SW480 (cell line): ENCODE data around the gene AQP6.

ENCODE experiments used
- DNase-seq: peaks from one replicate; pipeline ENCODE4 v3.0.0-alpha.2; 2016; ENCODE audit warnings: low spot score

The AQP6 gene

GRCh38 chr12:49955899-49956662, 16.7 kb upstream of the AQP6 start:
- no peak for DNase-seq

- DNase-seq = no peak
Observed at GRCh38 chr12:49956663-49957569, 15.8 kb upstream of the AQP6 start.

- no peak for DNase-seq
Observed at GRCh38 chr12:49957570-49957967, 15.2 kb upstream of the AQP6 start.

- peak; percentile 85 for DNase-seq
Observed at GRCh38 chr12:49959685-49960473, 12.9 kb upstream of the AQP6 start.

GRCh38 chr12:49960474-49961110, 12.2 kb upstream of the AQP6 start:
- DNase-seq = no peak

GRCh38 chr12:49961111-49961922, 11.4 kb upstream of the AQP6 start, which contains the start of gene AQP5:
Gene AQP5 (plus strand): TSS chr12:49961872. CDS start chr12:49962018, 146 bp downstream.
- DNase-seq = no peak

- DNase-seq = no peak
Observed at GRCh38 chr12:49961993-49962764, 10.6 kb upstream of the AQP6 start.

GRCh38 chr12:49962861-49963765, 9.6 kb upstream of the AQP6 start:
- peak; percentile 58 for DNase-seq

GRCh38 chr12:49963976-49964815, 8.6 kb upstream of the AQP6 start:
- no peak for DNase-seq

GRCh38 chr12:49964849-49965624, 7.7 kb upstream of the AQP6 start:
- no peak for DNase-seq

GRCh38 chr12:49965836-49966235, 6.9 kb upstream of the AQP6 start:
- DNase-seq = no peak

GRCh38 chr12:49966511-49967041, 6.2 kb upstream of the AQP6 start:
- DNase-seq = no peak

GRCh38 chr12:49967042-49967776, 5.5 kb upstream of the AQP6 start:
- DNase-seq = peak; percentile 79

- no peak for DNase-seq
Observed at GRCh38 chr12:49967777-49968250, 4.9 kb upstream of the AQP6 start.

GRCh38 chr12:49968471-49968870, 4.3 kb upstream of the AQP6 start:
- no peak for DNase-seq

GRCh38 chr12:49969027-49969426, 3.7 kb upstream of the AQP6 start:
- DNase-seq = no peak
